Esophagus muscularis mucosa (tissue), 4 donors: ENCODE results near the gene CYP4F22. TPM values are rescaled to one million over a fixed set of nuclear protein-coding genes. Genes with fewer than 3 reads are reported as not detected.

ENCODE experiments used
- DNase-seq: peaks from one replicate; pipeline ENCODE4 v3.0.0-alpha.2; 2017; ENCODE audit errors: extremely low spot score
- H3K27ac ChIP-seq, 4 donors: fragments of 200-600 bp; sonication (generic); replicated peaks in 1 of 4; 1 replicate in 3 of 4; 2 replicates in 1 of 4; pipeline ENCODE4 v1.5.1; 2016 to 2019; ENCODE audit warnings: mild to moderate bottlenecking in 1 of 4
- H3K27me3 ChIP-seq, 4 donors: fragments of 200-600 bp; sonication (generic); one replicate each; pipeline versions ENCODE4 v1.5.1 to v1.6.0; 2016 to 2019
- H3K36me3 ChIP-seq, 4 donors: fragments of 200-600 bp; sonication (generic); one replicate each; pipeline ENCODE4 v1.5.1; 2016 to 2019
- H3K4me1 ChIP-seq, 4 donors: fragments of 200-600 bp; sonication (generic); one replicate each; pipeline ENCODE4 v1.5.1; 2016 to 2019
- H3K4me3 ChIP-seq, 4 donors: fragments of 200-600 bp; sonication (generic); 1 replicate in 2 of 4; 2 replicates in 2 of 4; pipeline ENCODE4 v1.5.1; 2016 to 2019; ENCODE audit warnings: mild to moderate bottlenecking in 4 of 4, moderate library complexity in 1 of 4
- H3K9me3 ChIP-seq, 4 donors: fragments of 200-600 bp; sonication (generic); 1 replicate in 3 of 4; 2 replicates in 1 of 4; pipeline ENCODE4 v1.5.1; 2016 to 2019
- EP300 ChIP-seq: sonication (generic); formaldehyde crosslinking; IDR thresholded peaks from one replicate; pipeline ENCODE4 v1.6.1; 2017; ENCODE audit warnings: antibody characterized with exemption
- POLR2A ChIP-seq: fragments of 450-650 bp; IDR thresholded peaks from one replicate; pipeline ENCODE4 v1.6.1; 2017; ENCODE audit warnings: antibody characterized with exemption, moderate library complexity, mild to moderate bottlenecking, low read depth
- POLR2AphosphoS5 ChIP-seq, 2 donors: sonication (generic); formaldehyde crosslinking; IDR thresholded peaks; one replicate each; pipeline ENCODE4 v1.6.1; 2017; ENCODE audit warnings: antibody characterized with exemption in 2 of 2
- WGBS: methylation state at CpG from one replicate; pipeline ENCODE4 v1.1.5; 2018; 5-methylcytosine and 5-hydroxymethylcytosine counted together
- intact Hi-C: fragments of 100-400 bp; cut with DNase I; formaldehyde crosslinking; loops from one replicate; pipeline ENCODE4 v1.15.1; 2023
- total RNA-seq, 4 donors: library from RNA; depleted of rRNA; stranded (reverse); fragments of >200 nt; gene quantifications; one replicate each; pipeline versions ENCODE4 v1.1.0 to v1.2.1, GENCODE V29; 2016
- TF ChIP-seq, protein P1 (sequence below), 3 experiments: fragments of 200-600 bp in 2 of 3; fragments of 450-650 bp in 1 of 3; sonication (generic) in 2 of 3; IDR thresholded peaks; one replicate each; pipeline ENCODE4 v1.5.1; 2017 to 2019; ENCODE audit warnings: antibody characterized with exemption in 3 of 3, mild to moderate bottlenecking in 2 of 3, moderate library complexity in 1 of 3

The CYP4F22 gene
- total RNA-seq, 4 donors from 2014 or later: not detected

DNA sequence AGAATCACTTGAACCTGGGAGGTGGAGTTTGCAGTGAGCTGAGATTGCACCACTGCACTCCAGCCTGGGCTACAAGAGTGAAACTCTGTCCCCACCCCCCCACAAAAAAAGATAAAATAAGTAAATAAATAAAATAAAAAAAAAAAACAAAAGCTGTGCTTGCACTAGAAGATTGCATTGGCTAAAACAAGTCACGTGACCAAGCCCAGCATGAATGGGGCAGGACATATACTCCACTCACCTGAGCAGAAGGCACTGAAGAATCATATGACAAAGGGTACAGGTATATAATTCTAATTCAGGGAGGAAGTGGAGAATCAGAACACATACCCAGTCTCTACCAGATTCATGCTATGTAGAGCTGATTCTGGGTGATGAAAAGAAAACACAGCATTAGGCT is 36.6 kb downstream of the CYP4F22 start:
- no peak overlapping the region for H3K4me3 ChIP-seq
- TF ChIP-seq EP300: no peak
- TF ChIP-seq POLR2A: no peak
- no peak for TF ChIP-seq POLR2AphosphoS5 (IDR thresholded peaks at IDR 0.05)
- TF ChIP-seq, protein P1, sequence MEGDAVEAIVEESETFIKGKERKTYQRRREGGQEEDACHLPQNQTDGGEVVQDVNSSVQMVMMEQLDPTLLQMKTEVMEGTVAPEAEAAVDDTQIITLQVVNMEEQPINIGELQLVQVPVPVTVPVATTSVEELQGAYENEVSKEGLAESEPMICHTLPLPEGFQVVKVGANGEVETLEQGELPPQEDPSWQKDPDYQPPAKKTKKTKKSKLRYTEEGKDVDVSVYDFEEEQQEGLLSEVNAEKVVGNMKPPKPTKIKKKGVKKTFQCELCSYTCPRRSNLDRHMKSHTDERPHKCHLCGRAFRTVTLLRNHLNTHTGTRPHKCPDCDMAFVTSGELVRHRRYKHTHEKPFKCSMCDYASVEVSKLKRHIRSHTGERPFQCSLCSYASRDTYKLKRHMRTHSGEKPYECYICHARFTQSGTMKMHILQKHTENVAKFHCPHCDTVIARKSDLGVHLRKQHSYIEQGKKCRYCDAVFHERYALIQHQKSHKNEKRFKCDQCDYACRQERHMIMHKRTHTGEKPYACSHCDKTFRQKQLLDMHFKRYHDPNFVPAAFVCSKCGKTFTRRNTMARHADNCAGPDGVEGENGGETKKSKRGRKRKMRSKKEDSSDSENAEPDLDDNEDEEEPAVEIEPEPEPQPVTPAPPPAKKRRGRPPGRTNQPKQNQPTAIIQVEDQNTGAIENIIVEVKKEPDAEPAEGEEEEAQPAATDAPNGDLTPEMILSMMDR (IDR thresholded peaks at IDR 0.05): no peak
- H3K36me3 ChIP-seq: no peaks in the 10 kb centered on the region
- WGBS: 90% methylated on average over 1 of the region's 1 CpG
- DNase-seq: no peak
- H3K27me3 ChIP-seq: peaks cover 0 to 50% (median under 1%) of the 10 kb centered on the region in 4 donors
- no peaks in the 10 kb centered on the region for H3K9me3 ChIP-seq
- H3K27ac ChIP-seq: no peak overlapping the region
- intact Hi-C loops: no loop called here
- no peaks in the 10 kb centered on the region for H3K4me1 ChIP-seq

DNA sequence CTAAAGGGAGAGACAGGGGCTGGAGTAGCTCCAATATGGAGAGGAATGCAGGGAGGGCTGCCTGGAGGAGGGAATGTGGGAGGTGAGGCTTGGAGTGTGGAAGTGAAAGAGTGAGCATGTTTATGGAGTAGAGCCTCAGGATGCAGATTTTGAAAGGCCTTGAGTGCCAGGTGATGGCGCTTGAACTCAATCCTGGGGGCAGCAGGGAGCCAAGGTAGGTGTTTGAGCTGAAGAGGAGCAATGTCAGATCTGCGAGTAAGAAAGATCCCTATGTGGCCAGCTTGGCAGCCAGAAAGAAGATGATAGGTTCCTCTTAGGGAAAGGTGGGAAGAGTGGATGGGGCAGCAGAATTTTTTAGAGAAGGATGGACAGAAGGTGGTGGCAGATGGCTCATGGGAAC is 40.3 kb downstream of the CYP4F22 start:
- no peak for TF ChIP-seq POLR2A
- TF ChIP-seq, protein P1 (IDR thresholded peaks at IDR 0.05): no peak
- TF ChIP-seq POLR2AphosphoS5 (IDR thresholded peaks at IDR 0.05): no peak
- no peak for TF ChIP-seq EP300

DNA sequence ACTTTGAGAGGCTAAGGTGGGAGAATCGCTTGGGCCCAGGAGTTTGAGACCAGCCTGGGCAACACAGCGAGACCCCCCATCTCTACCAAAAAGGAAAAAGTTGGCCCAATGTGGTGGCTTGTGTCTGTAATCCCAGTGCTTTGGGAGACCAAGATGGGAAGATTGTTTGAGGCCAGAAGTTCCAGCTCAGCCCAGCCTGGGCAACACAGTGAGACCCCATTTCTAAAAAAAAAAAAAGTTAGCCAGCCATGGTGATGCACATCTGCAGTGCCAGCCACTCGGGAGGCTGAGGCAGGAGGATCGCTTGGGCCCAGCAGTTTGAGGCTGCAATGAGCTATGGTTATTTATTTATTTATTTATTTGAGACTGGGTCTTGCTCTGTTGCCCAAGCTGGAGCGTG is 41.3 kb downstream of the CYP4F22 start:
- TF ChIP-seq POLR2AphosphoS5 (IDR thresholded peaks at IDR 0.05): no peak
- TF ChIP-seq EP300: no peak
- TF ChIP-seq, protein P1 (IDR thresholded peaks at IDR 0.05): no peak
- TF ChIP-seq POLR2A: no peak
- Histone ChIP-seq H3K27me3 (peaks cover 0 to 78% (median 8%) of the 10 kb centered on the region in 4 donors), H3K36me3 (no peaks in the 10 kb centered on the region), H3K27ac (no peak overlapping the region), H3K9me3 (no peaks in the 10 kb centered on the region), H3K4me3 (no peak overlapping the region), H3K4me1 (peaks cover 7 to 13% (median 12%) of the 10 kb centered on the region in 4 donors)
- DNase-seq: no peak
- intact Hi-C loops: no loop called here
- 93% methylated on average over 5 of the region's 5 CpGs for WGBS

More for the DNA sequence above, 40.3 kb downstream of the CYP4F22 start:
- H3K27ac ChIP-seq: no peak overlapping the region
- no peak for DNase-seq
- H3K27me3 ChIP-seq: peaks cover 0 to 78% (median 8%) of the 10 kb centered on the region in 4 donors
- peaks cover 7 to 13% (median 12%) of the 10 kb centered on the region in 4 donors for H3K4me1 ChIP-seq
- 87% methylated on average over 2 of the region's 2 CpGs for WGBS
- H3K36me3 ChIP-seq: no peaks in the 10 kb centered on the region
- H3K9me3 ChIP-seq: no peaks in the 10 kb centered on the region
- intact Hi-C loops: no loop called here
- H3K4me3 ChIP-seq: no peak overlapping the region

DNA sequence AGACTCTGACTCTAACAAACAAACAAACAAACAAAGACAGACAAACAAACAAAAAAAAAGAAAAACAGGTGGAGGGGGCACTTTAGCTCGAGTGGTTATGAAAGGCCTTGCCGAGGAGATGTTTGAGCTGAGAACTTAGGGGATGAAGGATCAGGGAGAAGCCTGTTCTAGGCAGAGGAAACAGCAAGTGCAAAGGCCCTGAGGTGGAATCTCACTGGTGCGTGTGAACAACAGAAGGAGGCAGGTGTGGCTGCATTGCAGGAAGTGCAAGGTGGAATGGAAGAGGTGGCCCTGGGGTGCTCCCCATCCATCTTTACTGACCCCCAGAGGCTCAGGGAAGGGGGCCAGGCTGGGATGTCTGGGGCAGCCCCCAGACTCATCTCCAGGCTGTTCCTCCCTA is 41.9 kb downstream of the CYP4F22 start:
- Histone ChIP-seq H3K27me3 (peaks cover 0 to 85% (median 8%) of the 10 kb centered on the region in 4 donors), H3K4me3 (no peak overlapping the region), H3K9me3 (no peaks in the 10 kb centered on the region), H3K27ac (no peak overlapping the region), H3K36me3 (no peaks in the 10 kb centered on the region), H3K4me1 (peaks cover 7 to 15% (median 13%) of the 10 kb centered on the region in 4 donors)
- TF ChIP-seq EP300 (no peak), POLR2AphosphoS5 (IDR thresholded peaks at IDR 0.05) (no peak), POLR2A (no peak)
- TF ChIP-seq, protein P1 (IDR thresholded peaks at IDR 0.05): no peak
- intact Hi-C loops: no loop called here
- no peak for DNase-seq
- 80% methylated on average over 3 of the region's 3 CpGs for WGBS

DNA sequence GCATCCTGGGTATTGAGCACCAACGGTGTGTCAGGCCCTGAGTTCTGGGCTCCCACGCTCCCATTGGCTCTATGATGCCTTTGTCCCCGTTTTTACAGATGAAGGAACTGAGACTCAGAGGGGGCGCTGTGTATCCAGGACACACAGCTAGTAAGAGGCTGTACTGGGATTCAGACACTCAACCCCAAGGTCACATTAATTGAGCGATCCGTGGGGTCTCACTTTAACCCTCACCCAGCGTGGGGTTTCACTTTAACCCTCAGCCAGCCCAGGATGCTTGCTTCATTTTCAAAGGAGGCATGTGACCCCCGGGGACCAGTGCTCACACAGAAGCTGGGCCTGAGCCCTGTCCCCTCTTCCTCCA is 42.6 kb downstream of the CYP4F22 start:
- TF ChIP-seq EP300 (no peak), POLR2AphosphoS5 (IDR thresholded peaks at IDR 0.05) (no peak), POLR2A (no peak)
- TF ChIP-seq, protein P1 (IDR thresholded peaks at IDR 0.05): no peak
- H3K27me3 ChIP-seq: peaks cover 0 to 90% (median 8%) of the 10 kb centered on the region in 4 donors
- no peak overlapping the region for H3K27ac ChIP-seq
- peaks cover 8 to 21% (median 19%) of the 10 kb centered on the region in 4 donors for H3K4me1 ChIP-seq
- intact Hi-C loops: no loop called here
- DNase-seq: no peak
- WGBS: 0% methylated on average over 4 of the region's 8 CpGs
- H3K4me3 ChIP-seq: peak overlapping the region; percentile 35 to 54 (median 41)
- H3K36me3 ChIP-seq: no peaks in the 10 kb centered on the region
- H3K9me3 ChIP-seq: no peaks in the 10 kb centered on the region
